ENCODE results near the gene LDLRAD3.

DNA sequence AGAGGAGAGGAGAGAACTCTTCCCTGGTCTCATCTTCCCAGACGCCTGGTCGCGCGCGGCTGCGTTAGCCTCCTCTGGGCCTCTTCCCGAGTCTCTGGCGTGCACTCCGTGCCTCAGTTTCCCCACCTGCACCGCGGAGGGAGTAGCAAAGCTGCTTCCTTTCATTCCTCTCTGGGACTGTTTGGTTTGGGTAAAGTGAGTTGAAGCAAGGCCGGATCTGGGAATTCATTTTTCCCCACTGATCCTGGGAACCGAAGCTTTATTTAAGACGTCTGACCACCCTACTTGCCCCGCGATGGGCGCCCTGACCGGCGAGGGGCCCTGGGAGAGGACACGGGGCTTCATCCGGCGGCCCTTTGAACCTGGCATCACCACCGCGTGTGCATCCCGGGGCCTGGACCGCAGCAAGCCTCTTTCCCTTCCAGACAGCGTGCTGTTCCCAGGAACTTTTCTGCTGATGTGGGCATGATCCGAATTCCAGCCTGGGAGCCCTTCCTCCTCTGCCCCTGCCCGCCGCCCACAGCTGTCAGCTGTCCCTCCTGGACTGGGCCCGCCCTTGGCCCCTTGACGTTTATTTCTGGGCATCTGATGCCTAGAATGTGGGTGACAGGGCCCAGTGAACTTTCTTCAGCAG, 758 bp downstream of the LDLRAD3 start:
- TF ChIP-seq, protein P1, sequence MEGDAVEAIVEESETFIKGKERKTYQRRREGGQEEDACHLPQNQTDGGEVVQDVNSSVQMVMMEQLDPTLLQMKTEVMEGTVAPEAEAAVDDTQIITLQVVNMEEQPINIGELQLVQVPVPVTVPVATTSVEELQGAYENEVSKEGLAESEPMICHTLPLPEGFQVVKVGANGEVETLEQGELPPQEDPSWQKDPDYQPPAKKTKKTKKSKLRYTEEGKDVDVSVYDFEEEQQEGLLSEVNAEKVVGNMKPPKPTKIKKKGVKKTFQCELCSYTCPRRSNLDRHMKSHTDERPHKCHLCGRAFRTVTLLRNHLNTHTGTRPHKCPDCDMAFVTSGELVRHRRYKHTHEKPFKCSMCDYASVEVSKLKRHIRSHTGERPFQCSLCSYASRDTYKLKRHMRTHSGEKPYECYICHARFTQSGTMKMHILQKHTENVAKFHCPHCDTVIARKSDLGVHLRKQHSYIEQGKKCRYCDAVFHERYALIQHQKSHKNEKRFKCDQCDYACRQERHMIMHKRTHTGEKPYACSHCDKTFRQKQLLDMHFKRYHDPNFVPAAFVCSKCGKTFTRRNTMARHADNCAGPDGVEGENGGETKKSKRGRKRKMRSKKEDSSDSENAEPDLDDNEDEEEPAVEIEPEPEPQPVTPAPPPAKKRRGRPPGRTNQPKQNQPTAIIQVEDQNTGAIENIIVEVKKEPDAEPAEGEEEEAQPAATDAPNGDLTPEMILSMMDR (conservative IDR thresholded peaks at IDR 0.05; ENCODE audit: low read length), result no peak
- TF ChIP-seq EZH2phosphoT487 (IDR thresholded peaks at IDR 0.05; ENCODE audit: borderline replicate concordance, low read depth, low read length), result no peak
